ENCODE measurements around the gene CCDC201. TPM values are rescaled to one million over a fixed set of nuclear protein-coding genes. Genes with fewer than 3 reads are reported as not detected.

Gene CCDC201
- total and polyA plus RNA-seq, 3 experiments from 2014 or later, result not detected

- Histone ChIP-seq H3K4me3 (ENCODE audit: low read length) (no peak overlapping the region), H3K36me3 (ENCODE audit: insufficient read depth, low read length) (no peaks in the 10 kb centered on the region), H3K27me3 (ENCODE audit: insufficient read depth, low read length, poor library complexity, severe bottlenecking) (peaks cover 4% of the 10 kb centered on the region), H3K4me1 (ENCODE audit: insufficient read depth, low read length) (no peaks in the 10 kb centered on the region), H3K9me3 (ENCODE audit: low read length) (no peaks in the 10 kb centered on the region), H3K27ac (ENCODE audit: low read depth, low read length) (no peak overlapping the region)
- Mint-ChIP-seq H3K4me3 (no peak overlapping the region), H3K36me3 (no peaks in the 10 kb centered on the region), H3K9me3 (peaks cover 0 to 2% (median 0%) of the 10 kb centered on the region in 5 donors), H3K27me3 (peaks cover 42 to 76% of the 10 kb centered on the region in 2 donors), H3K27ac (no peak overlapping the region), H3K4me1 (peaks cover 0 to 6% (median 4%) of the 10 kb centered on the region in 3 donors)
- ChIA-PET POLR2A (no interaction called here), CTCF (interaction anchor here (1.5 to 2.0 kb wide), 2 partner anchors 25 to 31 kb away, joined by 4 to 5 read pairs; no protein-coding TSS in a partner anchor)
- no peak for DNase-seq
Measured at GRCh38 chr7:45891462-45892402, 18.9 kb upstream of the CCDC201 start.

GRCh38 chr7:45890902-45891461, 18.1 kb upstream of the CCDC201 start:
- Histone ChIP-seq H3K36me3 (ENCODE audit: insufficient read depth, low read length) (no peaks in the 10 kb centered on the region), H3K4me3 (ENCODE audit: low read length) (no peak overlapping the region), H3K27me3 (ENCODE audit: insufficient read depth, low read length, poor library complexity, severe bottlenecking) (peaks cover 4% of the 10 kb centered on the region), H3K4me1 (ENCODE audit: insufficient read depth, low read length) (no peaks in the 10 kb centered on the region), H3K9me3 (ENCODE audit: low read length) (no peaks in the 10 kb centered on the region), H3K27ac (ENCODE audit: low read depth, low read length) (no peak overlapping the region)
- H3K27ac Mint-ChIP-seq, result no peak overlapping the region
- H3K36me3 Mint-ChIP-seq, result no peaks in the 10 kb centered on the region
- no peak overlapping the region for H3K4me3 Mint-ChIP-seq
- peaks cover 0 to 6% (median 4%) of the 10 kb centered on the region in 3 donors for H3K4me1 Mint-ChIP-seq
- peaks cover 36 to 73% of the 10 kb centered on the region in 2 donors for H3K27me3 Mint-ChIP-seq
- POLR2A ChIA-PET, result no interaction called here
- CTCF ChIA-PET, result interaction anchor here (1.2 to 2.0 kb wide), 3 partner anchors 26 to 32 kb away, joined by 3 to 5 read pairs (median 4); no protein-coding TSS in a partner anchor
- peaks cover 0 to 2% (median 0%) of the 10 kb centered on the region in 5 donors for H3K9me3 Mint-ChIP-seq
- DNase-seq, result no peak

- no peak overlapping the region for H3K27ac Mint-ChIP-seq
- Histone ChIP-seq H3K27me3 (ENCODE audit: insufficient read depth, low read length, poor library complexity, severe bottlenecking) (peaks cover 4% of the 10 kb centered on the region), H3K27ac (ENCODE audit: low read depth, low read length) (no peak overlapping the region), H3K36me3 (ENCODE audit: insufficient read depth, low read length) (no peaks in the 10 kb centered on the region), H3K9me3 (ENCODE audit: low read length) (no peaks in the 10 kb centered on the region), H3K4me3 (ENCODE audit: low read length) (no peak overlapping the region), H3K4me1 (ENCODE audit: insufficient read depth, low read length) (no peaks in the 10 kb centered on the region)
- ChIA-PET POLR2A (no interaction called here), CTCF (interaction anchor here (1.2 to 2.0 kb wide), 3 partner anchors 26 to 32 kb away, joined by 3 to 5 read pairs (median 4); no protein-coding TSS in a partner anchor)
- DNase-seq, result no peak
- no peak overlapping the region for H3K4me3 Mint-ChIP-seq
- peaks cover 0 to 6% (median 4%) of the 10 kb centered on the region in 3 donors for H3K4me1 Mint-ChIP-seq
- H3K27me3 Mint-ChIP-seq, result peaks cover 36 to 74% of the 10 kb centered on the region in 2 donors
- H3K9me3 Mint-ChIP-seq, result peaks cover 0 to 2% (median 0%) of the 10 kb centered on the region in 5 donors
- H3K36me3 Mint-ChIP-seq, result no peaks in the 10 kb centered on the region
Measured at GRCh38 chr7:45890125-45890901, 17.4 kb upstream of the CCDC201 start.

GRCh38 chr7:45889367-45890067, 16.6 kb upstream of the CCDC201 start:
- Histone ChIP-seq H3K4me1 (ENCODE audit: insufficient read depth, low read length) (no peaks in the 10 kb centered on the region), H3K27ac (ENCODE audit: low read depth, low read length) (no peak overlapping the region), H3K36me3 (ENCODE audit: insufficient read depth, low read length) (no peaks in the 10 kb centered on the region), H3K9me3 (ENCODE audit: low read length) (no peaks in the 10 kb centered on the region), H3K4me3 (ENCODE audit: low read length) (no peak overlapping the region), H3K27me3 (ENCODE audit: insufficient read depth, low read length, poor library complexity, severe bottlenecking) (peaks cover 4% of the 10 kb centered on the region)
- Mint-ChIP-seq H3K27me3 (peaks cover 39 to 73% of the 10 kb centered on the region in 2 donors), H3K4me1 (peaks cover 0 to 6% (median 4%) of the 10 kb centered on the region in 3 donors), H3K4me3 (no peak overlapping the region), H3K27ac (no peak overlapping the region), H3K36me3 (no peaks in the 10 kb centered on the region), H3K9me3 (peaks cover 0 to 2% (median 0%) of the 10 kb centered on the region in 5 donors)
- DNase-seq, result no peak
- CTCF ChIA-PET, result interaction anchor here (2.0 kb wide), 1 partner anchor 33 kb away, joined by 5 read pairs; no protein-coding TSS in a partner anchor
- POLR2A ChIA-PET, result no interaction called here

GRCh38 chr7:45888993-45889366, 16.1 kb upstream of the CCDC201 start:
- peaks cover 4% of the 10 kb centered on the region for H3K27me3 ChIP-seq (ENCODE audit: insufficient read depth, low read length, poor library complexity, severe bottlenecking)
- CTCF ChIA-PET, result no interaction called here

GRCh38 chr7:45888185-45888992, 15.5 kb upstream of the CCDC201 start, which contains the start of gene IGFBP1:
TSS of gene IGFBP1 (plus strand) at chr7:45888488. CDS start at chr7:45888653, 165 bp downstream.
- Histone ChIP-seq H3K27ac (ENCODE audit: low read depth, low read length) (no peak within 1 kb of the TSS), H3K9me3 (ENCODE audit: low read length) (no peaks in the 10 kb centered on the region), H3K4me1 (ENCODE audit: insufficient read depth, low read length) (no peaks in the 10 kb centered on the region), H3K36me3 (ENCODE audit: insufficient read depth, low read length) (no peaks in the 10 kb centered on the region), H3K27me3 (ENCODE audit: insufficient read depth, low read length, poor library complexity, severe bottlenecking) (peaks cover 4% of the 10 kb centered on the region), H3K4me3 (ENCODE audit: low read length) (no peak within 1 kb of the TSS)
- no peaks in the 10 kb centered on the region for H3K36me3 Mint-ChIP-seq
- peaks cover 35 to 71% of the 10 kb centered on the region in 2 donors for H3K27me3 Mint-ChIP-seq
- peaks cover 0 to 6% (median 4%) of the 10 kb centered on the region in 3 donors for H3K4me1 Mint-ChIP-seq
- H3K4me3 Mint-ChIP-seq, result no peak within 1 kb of the TSS
- no peak for DNase-seq
- ChIA-PET CTCF (no interaction called here), POLR2A (no interaction called here)
- H3K9me3 Mint-ChIP-seq, result peaks cover 0 to 2% (median 0%) of the 10 kb centered on the region in 5 donors
- no peak within 1 kb of the TSS for H3K27ac Mint-ChIP-seq

More at GRCh38 chr7:45888993-45889366, 16.1 kb upstream of the CCDC201 start:
- H3K9me3 Mint-ChIP-seq, result peaks cover 0 to 2% (median 0%) of the 10 kb centered on the region in 5 donors
- H3K4me3 Mint-ChIP-seq, result no peak overlapping the region
- no peaks in the 10 kb centered on the region for H3K4me1 ChIP-seq (ENCODE audit: insufficient read depth, low read length)
- H3K36me3 Mint-ChIP-seq, result no peaks in the 10 kb centered on the region
- H3K27ac ChIP-seq (ENCODE audit: low read depth, low read length), result no peak overlapping the region
- no peak overlapping the region for H3K27ac Mint-ChIP-seq
- H3K27me3 Mint-ChIP-seq, result peaks cover 37 to 72% of the 10 kb centered on the region in 2 donors
- no peak for DNase-seq
- no peaks in the 10 kb centered on the region for H3K9me3 ChIP-seq (ENCODE audit: low read length)
- no peak overlapping the region for H3K4me3 ChIP-seq (ENCODE audit: low read length)
- peaks cover 0 to 6% (median 4%) of the 10 kb centered on the region in 3 donors for H3K4me1 Mint-ChIP-seq
- POLR2A ChIA-PET, result no interaction called here
- no peaks in the 10 kb centered on the region for H3K36me3 ChIP-seq (ENCODE audit: insufficient read depth, low read length)
